ENCODE data around the gene TMEM258. TPM values are rescaled to one million over a fixed set of nuclear protein-coding genes. Genes with fewer than 3 reads are reported as not detected.

TMEM258 gene
- total and polyA plus RNA-seq, 2 experiments from 2014 or later, result 71.3 to 519 TPM

- no peaks in the 10 kb centered on the region for H3K27me3 ChIP-seq (ENCODE audit: insufficient read depth)
- no peak overlapping the region for H3K4me2 ChIP-seq
- Mint-ChIP-seq H3K27me3 (ENCODE audit: insufficient read depth, low read depth, poor library complexity) (peaks cover 16% of the 10 kb centered on the region), H3K9me3 (no peaks in the 10 kb centered on the region), H3K27ac (no peak overlapping the region), H3K36me3 (ENCODE audit: low read depth) (peaks cover 41% of the 10 kb centered on the region), H3K4me3 (no peak overlapping the region; the same call in 2 of the 3 replicates), H3K4me1 (peaks cover 3% of the 10 kb centered on the region; the same call in 2 of the 3 replicates)
- no peak for ATAC-seq
- H3K79me2 ChIP-seq (replicated peaks; ENCODE audit: insufficient read depth), result no peaks in the 10 kb centered on the region
- H3K4me3 ChIP-seq, result no peak overlapping the region
- H3K27ac ChIP-seq (ENCODE audit: low read depth), result no peak overlapping the region
- H3K9me2 ChIP-seq (ENCODE audit: insufficient read depth), result no peaks in the 10 kb centered on the region
- DNase-seq (ENCODE audit: low spot score), result no peak
- 0 out of 2 replicates have a peak, but pooled peaks cover 9% of the 10 kb centered on the region for H3F3A ChIP-seq (replicated peaks; ENCODE audit: low read depth)
- peaks cover 12% of the 10 kb centered on the region for H4K20me1 ChIP-seq (replicated peaks; ENCODE audit: insufficient read depth)
- no peaks in the 10 kb centered on the region for H3K4me1 ChIP-seq (ENCODE audit: insufficient read depth)
- TF ChIP-seq REST (IDR thresholded peaks at IDR 0.05; ENCODE audit: unreplicated experiment), result no peak
- TF ChIP-seq STAT1 (IDR thresholded peaks at IDR 0.05; ENCODE audit: unreplicated experiment), result no peak
- H3K36me3 ChIP-seq (ENCODE audit: insufficient read depth), result peaks cover 12% of the 10 kb centered on the region
- H2AFZ ChIP-seq, result no peak overlapping the region
Observed at GRCh38 chr11:61784506-61784805, 7.9 kb downstream of the TMEM258 start.

GRCh38 chr11:61783717-61784505 is 8.5 kb downstream of the TMEM258 start:
- ATAC-seq, result no peak
- Histone ChIP-seq H3K27ac (ENCODE audit: low read depth) (no peak overlapping the region), H3K4me2 (no peak overlapping the region), H3K27me3 (ENCODE audit: insufficient read depth) (no peaks in the 10 kb centered on the region), H3K36me3 (ENCODE audit: insufficient read depth) (peaks cover 12% of the 10 kb centered on the region), H3K9me2 (ENCODE audit: insufficient read depth) (no peaks in the 10 kb centered on the region), H3K4me3 (no peak overlapping the region), H3F3A (replicated peaks; ENCODE audit: low read depth) (0 out of 2 replicates have a peak, but pooled peaks cover 5% of the 10 kb centered on the region), H2AFZ (no peak overlapping the region), H3K4me1 (ENCODE audit: insufficient read depth) (no peaks in the 10 kb centered on the region), H3K79me2 (replicated peaks; ENCODE audit: insufficient read depth) (no peaks in the 10 kb centered on the region), H4K20me1 (replicated peaks; ENCODE audit: insufficient read depth) (peaks cover 12% of the 10 kb centered on the region)
- H3K36me3 Mint-ChIP-seq (ENCODE audit: low read depth), result peaks cover 35% of the 10 kb centered on the region
- peaks cover 3% of the 10 kb centered on the region; the same call in 2 of the 3 replicates for H3K4me1 Mint-ChIP-seq
- H3K27ac Mint-ChIP-seq, result no peak overlapping the region; the same call in 1 of the 2 replicates
- H3K9me3 Mint-ChIP-seq, result no peaks in the 10 kb centered on the region
- no peak overlapping the region; the same call in 2 of the 3 replicates for H3K4me3 Mint-ChIP-seq
- DNase-seq (ENCODE audit: low spot score), result no peak
- H3K27me3 Mint-ChIP-seq (ENCODE audit: insufficient read depth, low read depth, poor library complexity), result peaks cover 16% of the 10 kb centered on the region
- TF ChIP-seq ZNF114 (CRISPR knock-in tag; IDR thresholded peaks at IDR 0.05) (no peak), ZNF462 (CRISPR knock-in tag; IDR thresholded peaks at IDR 0.05) (no peak), POLR2AphosphoS5 (IDR thresholded peaks at IDR 0.05; ENCODE audit: low read depth) (no peak), ZNF331 (CRISPR knock-in tag; IDR thresholded peaks at IDR 0.05; ENCODE audit: low read depth) (no peak), CTCF (conservative IDR thresholded peaks at IDR 0.05; ENCODE audit: low read depth in 2 of 2) (no peak), STAT1 (IDR thresholded peaks at IDR 0.05; ENCODE audit: unreplicated experiment) (no peak)

All from GM23338 (cell line).